Karpas-422 (cell line): ENCODE measurements around the gene HSD3B2. TPM values are rescaled to one million over a fixed set of nuclear protein-coding genes. Genes with fewer than 3 reads are reported as not detected.

Experiments
- DNase-seq: peaks from one replicate; pipeline ENCODE4 v3.0.0-alpha.2; 2015
- H2AFZ ChIP-seq: fragments of 200-600 bp; sonication (generic); 2 replicates; pipeline ENCODE4 v1.6.1; 2014; ENCODE audit warnings: antibody characterized with exemption, low read length, mixed read lengths
- H3K27ac ChIP-seq: fragments of 200-600 bp; sonication (generic); 2 replicates; pipeline ENCODE4 v1.5.1; 2014; ENCODE audit warnings: mild to moderate bottlenecking, low read length, moderate library complexity
- H3K27me3 ChIP-seq: fragments of 200-600 bp; sonication (generic); 2 replicates; pipeline ENCODE4 v1.6.1; 2014; ENCODE audit warnings: low read length, mixed read lengths
- H3K36me3 ChIP-seq: fragments of 200-600 bp; sonication (generic); 2 replicates; pipeline ENCODE4 v1.6.1; 2014; ENCODE audit warnings: low read length, mixed read lengths; ENCODE audit not compliant: insufficient read depth
- H3K4me1 ChIP-seq: fragments of 200-600 bp; sonication (generic); 2 replicates; pipeline ENCODE4 v1.6.1; 2014; ENCODE audit warnings: mild to moderate bottlenecking, low read length, mixed read lengths
- H3K4me2 ChIP-seq: fragments of 200-600 bp; sonication (generic); 2 replicates; pipeline ENCODE4 v1.6.1; 2014; ENCODE audit warnings: low read length, low read depth, mild to moderate bottlenecking; ENCODE audit not compliant: poor library complexity, severe bottlenecking
- H3K4me3 ChIP-seq: fragments of 200-600 bp; sonication (generic); 2 replicates; pipeline ENCODE4 v1.5.1; 2014; ENCODE audit warnings: mild to moderate bottlenecking, antibody characterized with exemption, low read length, mixed read lengths
- H3K79me2 ChIP-seq: fragments of 200-600 bp; sonication (generic); 2 replicates; pipeline ENCODE4 v1.6.1; 2014; ENCODE audit warnings: mild to moderate bottlenecking, low read length, mixed read lengths
- H3K9ac ChIP-seq: fragments of 200-600 bp; sonication (generic); 2 replicates; pipeline ENCODE4 v1.6.0; 2014; ENCODE audit warnings: low read length
- H3K9me2 ChIP-seq: fragments of 200-600 bp; sonication (generic), shearing (Covaris generic); replicated peaks from 2 replicates; pipeline ENCODE4 v1.6.0; 2014; ENCODE audit warnings: mild to moderate bottlenecking, low read length, moderate library complexity; ENCODE audit not compliant: insufficient read depth
- H3K9me3 ChIP-seq: fragments of 300-700, 200-600 bp; sonication (generic); 2 replicates; pipeline ENCODE4 v1.6.1; 2014; ENCODE audit warnings: low read length, mixed read lengths
- H4K20me1 ChIP-seq: fragments of 200-600 bp; sonication (generic); 2 replicates; pipeline ENCODE4 v1.6.1; 2014; ENCODE audit warnings: mild to moderate bottlenecking, antibody characterized with exemption, low read length, low read depth; ENCODE audit not compliant: insufficient read depth
- total RNA-seq: library from RNA; depleted of rRNA; stranded (reverse); fragments of >200 nt; shearing (Covaris generic); gene quantifications from 2 replicates; pipeline ENCODE4 v1.2.3, GENCODE V29; 2014; ENCODE audit warnings: low replicate concordance

The HSD3B2 gene
- total RNA-seq, 1 experiment from 2014 or later, result not detected

GRCh38 chr1:119409731-119410130 is 5.2 kb upstream of the HSD3B2 start:
- Histone ChIP-seq H2AFZ (no peak overlapping the region), H3K9me3 (no peaks in the 10 kb centered on the region), H4K20me1 (no peaks in the 10 kb centered on the region), H3K4me1 (no peaks in the 10 kb centered on the region), H3K27ac (no peak overlapping the region), H3K9ac (no peak overlapping the region), H3K9me2 (no peaks in the 10 kb centered on the region), H3K4me3 (no peak overlapping the region), H3K36me3 (no peaks in the 10 kb centered on the region), H3K4me2 (no peak overlapping the region), H3K79me2 (no peaks in the 10 kb centered on the region), H3K27me3 (no peaks in the 10 kb centered on the region)
- no peak for DNase-seq

GRCh38 chr1:119410961-119411360 is 4.0 kb upstream of the HSD3B2 start:
- no peak overlapping the region for H3K4me2 ChIP-seq
- no peak overlapping the region for H3K9ac ChIP-seq
- H3K9me2 ChIP-seq, result no peaks in the 10 kb centered on the region
- H3K36me3 ChIP-seq, result no peaks in the 10 kb centered on the region
- H3K9me3 ChIP-seq, result no peaks in the 10 kb centered on the region
- no peak overlapping the region for H2AFZ ChIP-seq
- no peak overlapping the region for H3K4me3 ChIP-seq
- H3K4me1 ChIP-seq, result no peaks in the 10 kb centered on the region
- H3K79me2 ChIP-seq, result no peaks in the 10 kb centered on the region
- no peak for DNase-seq
- no peaks in the 10 kb centered on the region for H3K27me3 ChIP-seq
- H4K20me1 ChIP-seq, result no peaks in the 10 kb centered on the region
- H3K27ac ChIP-seq, result no peak overlapping the region

DNA sequence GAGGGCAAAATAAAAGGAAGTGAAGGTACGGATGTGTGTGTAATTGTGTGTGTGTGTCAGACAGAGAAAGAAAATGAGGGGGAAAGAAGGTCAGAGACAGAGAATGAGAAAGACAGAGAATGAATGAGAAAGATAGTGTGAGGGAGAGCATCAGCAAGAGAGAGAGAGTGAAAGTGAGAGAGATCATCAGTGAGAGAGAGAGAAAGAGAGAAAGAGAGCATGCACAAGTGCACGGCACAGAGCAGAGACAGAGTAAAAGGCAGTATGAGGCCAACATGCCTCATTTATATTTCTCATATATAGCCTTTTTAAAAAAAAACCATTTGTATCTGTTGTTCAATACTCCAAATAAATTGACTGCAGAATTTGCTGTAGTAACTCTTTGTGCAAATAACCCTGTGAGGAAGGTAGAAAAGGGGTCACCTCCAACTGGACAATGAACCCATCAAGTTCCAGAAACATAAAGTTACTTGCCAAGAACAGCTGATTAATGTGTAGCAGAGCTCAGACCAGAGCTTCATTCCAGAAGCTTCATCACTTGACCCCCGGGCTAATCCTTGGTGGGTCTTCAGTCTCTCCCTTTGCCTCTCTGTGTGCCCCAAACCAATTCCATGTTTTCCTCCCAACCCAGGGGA is 1.2 kb downstream of the HSD3B2 start:
- no peak overlapping the region for H3K9ac ChIP-seq
- no peaks in the 10 kb centered on the region for H3K36me3 ChIP-seq
- no peaks in the 10 kb centered on the region for H3K27me3 ChIP-seq
- no peaks in the 10 kb centered on the region for H4K20me1 ChIP-seq
- no peak overlapping the region for H3K4me2 ChIP-seq
- H3K9me3 ChIP-seq, result no peaks in the 10 kb centered on the region
- no peak overlapping the region for H2AFZ ChIP-seq
- H3K9me2 ChIP-seq, result no peaks in the 10 kb centered on the region
- H3K27ac ChIP-seq, result no peak overlapping the region
- no peak overlapping the region for H3K4me3 ChIP-seq
- no peaks in the 10 kb centered on the region for H3K79me2 ChIP-seq
- no peaks in the 10 kb centered on the region for H3K4me1 ChIP-seq
- DNase-seq, result no peak

- Histone ChIP-seq H3K27ac (no peak overlapping the region), H3K4me2 (no peak overlapping the region), H3K36me3 (no peaks in the 10 kb centered on the region), H3K27me3 (no peaks in the 10 kb centered on the region), H2AFZ (no peak overlapping the region), H3K4me1 (no peaks in the 10 kb centered on the region), H4K20me1 (no peaks in the 10 kb centered on the region), H3K9ac (no peak overlapping the region), H3K9me3 (no peaks in the 10 kb centered on the region), H3K9me2 (no peaks in the 10 kb centered on the region), H3K4me3 (no peak overlapping the region), H3K79me2 (no peaks in the 10 kb centered on the region)
- no peak for DNase-seq
Observed at GRCh38 chr1:119419109-119419508, 4.2 kb downstream of the HSD3B2 start.

DNA sequence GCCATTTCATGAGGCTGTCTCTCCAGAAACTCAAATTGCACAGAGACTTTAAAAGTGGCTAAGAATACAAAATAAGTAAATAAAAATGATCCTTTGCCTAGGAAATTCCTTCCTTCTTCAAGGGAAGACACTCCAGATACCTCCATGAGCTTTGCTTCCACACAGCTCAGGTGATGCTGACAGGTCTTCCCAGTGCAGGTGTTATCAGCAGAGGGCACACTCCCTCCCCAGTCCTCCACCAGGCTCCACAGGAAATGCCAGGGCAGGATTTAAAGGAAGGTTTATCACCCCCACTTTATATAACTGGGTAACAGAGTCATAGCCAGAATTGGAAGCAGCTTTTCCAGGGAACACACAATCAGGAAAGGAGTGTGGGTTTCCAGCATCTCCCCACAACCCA is 5.7 kb downstream of the HSD3B2 start:
- H3K79me2 ChIP-seq, result no peaks in the 10 kb centered on the region
- no peak overlapping the region for H3K4me3 ChIP-seq
- no peaks in the 10 kb centered on the region; the same call in 1 of the 2 replicates for H4K20me1 ChIP-seq
- no peaks in the 10 kb centered on the region for H3K9me3 ChIP-seq
- H2AFZ ChIP-seq, result no peak overlapping the region
- H3K4me2 ChIP-seq, result no peak overlapping the region
- H3K27ac ChIP-seq, result no peak overlapping the region
- DNase-seq, result no peak
- H3K9ac ChIP-seq, result no peak overlapping the region
- H3K9me2 ChIP-seq, result no peaks in the 10 kb centered on the region
- H3K36me3 ChIP-seq, result no peaks in the 10 kb centered on the region
- H3K27me3 ChIP-seq, result no peaks in the 10 kb centered on the region
- no peaks in the 10 kb centered on the region for H3K4me1 ChIP-seq

DNA sequence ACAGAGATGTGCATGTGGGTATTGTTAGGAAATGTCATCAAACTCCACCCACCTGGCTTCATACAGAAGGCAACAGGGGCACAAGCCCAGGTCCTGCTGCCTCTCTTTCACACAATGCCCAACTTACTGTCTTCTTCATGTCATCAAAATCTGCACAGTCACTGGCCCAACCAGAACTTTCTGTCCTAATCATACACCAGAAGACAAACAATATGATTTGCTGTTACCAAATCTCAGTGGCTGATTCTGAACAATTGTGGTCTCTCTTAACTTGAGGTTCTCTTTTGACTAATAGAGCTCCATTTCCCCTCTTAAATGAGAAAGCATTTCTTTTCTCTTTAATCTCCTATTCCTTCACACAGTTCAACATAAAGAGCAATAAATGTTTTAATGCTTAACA is 7.7 kb downstream of the HSD3B2 start:
- no peak overlapping the region for H3K27ac ChIP-seq

GRCh38 chr1:119428991-119429390 is 14.0 kb downstream of the HSD3B2 start:
- Histone ChIP-seq H3K27me3 (no peaks in the 10 kb centered on the region), H4K20me1 (no peaks in the 10 kb centered on the region; the same call in 1 of the 2 replicates), H3K9me2 (no peaks in the 10 kb centered on the region), H3K4me3 (no peak overlapping the region), H3K4me1 (no peaks in the 10 kb centered on the region), H3K36me3 (no peaks in the 10 kb centered on the region), H3K27ac (no peak overlapping the region), H3K79me2 (no peaks in the 10 kb centered on the region), H2AFZ (no peak overlapping the region), H3K4me2 (no peak overlapping the region), H3K9ac (no peak overlapping the region), H3K9me3 (no peaks in the 10 kb centered on the region)
- DNase-seq, result no peak

More for the DNA sequence above, 7.7 kb downstream of the HSD3B2 start:
- Histone ChIP-seq H3K9ac (no peak overlapping the region), H2AFZ (no peak overlapping the region), H4K20me1 (no peaks in the 10 kb centered on the region; the same call in 1 of the 2 replicates), H3K4me2 (no peak overlapping the region), H3K36me3 (no peaks in the 10 kb centered on the region), H3K9me2 (no peaks in the 10 kb centered on the region), H3K79me2 (no peaks in the 10 kb centered on the region), H3K4me1 (no peaks in the 10 kb centered on the region), H3K27me3 (no peaks in the 10 kb centered on the region), H3K9me3 (no peaks in the 10 kb centered on the region), H3K4me3 (no peak overlapping the region)
- no peak for DNase-seq

- H3K9me3 ChIP-seq, result no peaks in the 10 kb centered on the region
- no peak for DNase-seq
Observed at GRCh38 chr1:119429687-119430086, 14.7 kb downstream of the HSD3B2 start.

More at GRCh38 chr1:119429687-119430086, 14.7 kb downstream of the HSD3B2 start:
- no peaks in the 10 kb centered on the region for H3K79me2 ChIP-seq
- no peaks in the 10 kb centered on the region for H3K36me3 ChIP-seq
- no peaks in the 10 kb centered on the region for H3K4me1 ChIP-seq
- H3K27ac ChIP-seq, result no peak overlapping the region
- H4K20me1 ChIP-seq, result no peaks in the 10 kb centered on the region; the same call in 1 of the 2 replicates
- no peak overlapping the region for H3K9ac ChIP-seq
- H3K4me3 ChIP-seq, result no peak overlapping the region
- no peak overlapping the region for H2AFZ ChIP-seq
- no peaks in the 10 kb centered on the region for H3K27me3 ChIP-seq
- no peak overlapping the region for H3K4me2 ChIP-seq
- H3K9me2 ChIP-seq, result no peaks in the 10 kb centered on the region
